ENCODE data around the gene RACK1. TPM values are rescaled to one million over a fixed set of nuclear protein-coding genes. Genes with fewer than 3 reads are reported as not detected.

The RACK1 gene
- total RNA-seq, 2 experiments from 2014 or later: 2,077 to 5,614 TPM

- H3K79me2 ChIP-seq (ENCODE audit: insufficient read depth, low read depth, low read length): peaks cover 19% of the 10 kb centered on the region
- TF ChIP-seq, protein P1, sequence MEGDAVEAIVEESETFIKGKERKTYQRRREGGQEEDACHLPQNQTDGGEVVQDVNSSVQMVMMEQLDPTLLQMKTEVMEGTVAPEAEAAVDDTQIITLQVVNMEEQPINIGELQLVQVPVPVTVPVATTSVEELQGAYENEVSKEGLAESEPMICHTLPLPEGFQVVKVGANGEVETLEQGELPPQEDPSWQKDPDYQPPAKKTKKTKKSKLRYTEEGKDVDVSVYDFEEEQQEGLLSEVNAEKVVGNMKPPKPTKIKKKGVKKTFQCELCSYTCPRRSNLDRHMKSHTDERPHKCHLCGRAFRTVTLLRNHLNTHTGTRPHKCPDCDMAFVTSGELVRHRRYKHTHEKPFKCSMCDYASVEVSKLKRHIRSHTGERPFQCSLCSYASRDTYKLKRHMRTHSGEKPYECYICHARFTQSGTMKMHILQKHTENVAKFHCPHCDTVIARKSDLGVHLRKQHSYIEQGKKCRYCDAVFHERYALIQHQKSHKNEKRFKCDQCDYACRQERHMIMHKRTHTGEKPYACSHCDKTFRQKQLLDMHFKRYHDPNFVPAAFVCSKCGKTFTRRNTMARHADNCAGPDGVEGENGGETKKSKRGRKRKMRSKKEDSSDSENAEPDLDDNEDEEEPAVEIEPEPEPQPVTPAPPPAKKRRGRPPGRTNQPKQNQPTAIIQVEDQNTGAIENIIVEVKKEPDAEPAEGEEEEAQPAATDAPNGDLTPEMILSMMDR (conservative IDR thresholded peaks at IDR 0.05; ENCODE audit: low read length): no peak
- no peak for TF ChIP-seq EZH2phosphoT487 (IDR thresholded peaks at IDR 0.05; ENCODE audit: borderline replicate concordance, low read depth, low read length)
- H3K27ac ChIP-seq (ENCODE audit: low read depth, low read length, poor library complexity, severe bottlenecking): no peak overlapping the region
- H3K9me3 ChIP-seq (ENCODE audit: low read length): peaks cover 4% of the 10 kb centered on the region; the same call in 1 of the 2 replicates
- no TSS peak for BruUV-seq (replicated peaks)
- no peaks in the 10 kb centered on the region for H3K9me2 ChIP-seq (ENCODE audit: insufficient read depth, low read length)
- intact Hi-C loops (cut with micrococcal nuclease; ENCODE audit: unreplicated experiment): no loop called here
- ChIA-PET POLR2A (no interaction called here), CTCF (ENCODE audit: unreplicated experiment) (interaction anchor here (0.6 kb wide), 1 partner anchor 1001 kb away, joined by 5 read pairs; no protein-coding TSS in a partner anchor)
- H3K4me3 ChIP-seq (ENCODE audit: low read depth, low read length, poor library complexity, severe bottlenecking): no peak overlapping the region
- DNase-seq (ENCODE audit: low spot score): no peak
- peaks cover 4% of the 10 kb centered on the region for H3K4me1 ChIP-seq (ENCODE audit: insufficient read depth, low read length, poor library complexity, severe bottlenecking)
- no peak overlapping the region for H2AFZ ChIP-seq (ENCODE audit: low read length)
- no peak overlapping the region for H3K4me2 ChIP-seq (ENCODE audit: low read length)
- H3K36me3 ChIP-seq (ENCODE audit: insufficient read depth, low read length): peaks cover 19% of the 10 kb centered on the region
- H4K20me1 ChIP-seq (ENCODE audit: insufficient read depth, low read length): no peaks in the 10 kb centered on the region
Measured at GRCh38 chr5:181265092-181265671, 21.5 kb upstream of the RACK1 start.

DNA sequence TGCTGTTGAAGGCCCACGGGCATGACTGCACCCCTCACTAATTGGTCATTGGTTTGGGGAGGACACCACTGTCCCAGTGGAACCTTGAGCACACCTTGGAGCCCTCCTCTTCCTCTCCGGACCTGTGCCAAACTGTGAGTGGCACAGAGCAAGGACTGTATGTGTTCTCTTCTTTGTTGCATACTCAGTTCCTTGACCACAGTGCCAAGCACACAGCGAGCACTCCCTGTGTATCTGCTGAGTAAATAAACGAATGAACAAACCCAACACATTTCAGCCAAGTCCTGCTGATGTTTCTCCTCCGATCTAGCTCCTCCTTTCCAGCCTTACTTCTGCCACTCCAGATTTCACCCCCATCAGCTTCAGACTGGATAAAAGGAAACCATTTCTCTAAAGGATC, 19.9 kb upstream of the RACK1 start:
- H3K27ac ChIP-seq (ENCODE audit: low read depth, low read length, poor library complexity, severe bottlenecking): no peak overlapping the region
- H3K4me1 ChIP-seq (ENCODE audit: insufficient read depth, low read length, poor library complexity, severe bottlenecking): peaks cover 4% of the 10 kb centered on the region
- intact Hi-C loops (cut with micrococcal nuclease; ENCODE audit: unreplicated experiment): no loop called here
- peaks cover 19% of the 10 kb centered on the region for H3K36me3 ChIP-seq (ENCODE audit: insufficient read depth, low read length)
- peaks cover 35% of the 10 kb centered on the region for H3K79me2 ChIP-seq (ENCODE audit: insufficient read depth, low read depth, low read length)
- BruUV-seq (replicated peaks): TSS peak; percentile 59
- no peak overlapping the region for H3K4me3 ChIP-seq (ENCODE audit: low read depth, low read length, poor library complexity, severe bottlenecking)
- H3K9me3 ChIP-seq (ENCODE audit: low read length): peaks cover 4% of the 10 kb centered on the region; the same call in 1 of the 2 replicates
- H3K4me2 ChIP-seq (ENCODE audit: low read length): no peak overlapping the region
- no peaks in the 10 kb centered on the region for H3K9me2 ChIP-seq (ENCODE audit: insufficient read depth, low read length)
- H2AFZ ChIP-seq (ENCODE audit: low read length): no peak overlapping the region
- ChIA-PET CTCF (ENCODE audit: unreplicated experiment) (interaction anchor here (1.4 kb wide), 1 partner anchor 12 kb away, joined by 3 read pairs; no protein-coding TSS in a partner anchor), POLR2A (no interaction called here)
- peaks cover 11% of the 10 kb centered on the region; the same call in 1 of the 2 replicates for H4K20me1 ChIP-seq (ENCODE audit: insufficient read depth, low read length)
- TF ChIP-seq, protein P1 (conservative IDR thresholded peaks at IDR 0.05; ENCODE audit: low read length): no peak
- no peak for TF ChIP-seq EZH2phosphoT487 (IDR thresholded peaks at IDR 0.05; ENCODE audit: borderline replicate concordance, low read depth, low read length)
- DNase-seq (ENCODE audit: low spot score): no peak
